Urothelium cell line (cell line): ENCODE results near the gene ZNF678.
"Not testable (repeated sequence)": the region's sequence is repeated elsewhere in the genome, so short reads cannot be mapped to it uniquely, and the experiment has no call there.

Source experiments
- DNase-seq: peaks from one replicate; pipeline ENCODE4 v3.0.0; 2011; ENCODE audit warnings: low spot score, mixed read lengths
- FAIRE-seq: peaks from 2 replicates; lab custom pipeline; 2011; peaks lifted over from hg19 to GRCh38; lab: Jason Lieb, UNC

Gene ZNF678

GRCh38 chr1:227549892-227550291 lies 13.5 kb upstream of the ZNF678 start:
- DNase-seq = no peak
- no peak for FAIRE-seq

GRCh38 chr1:227551881-227552280 lies 11.5 kb upstream of the ZNF678 start:
- DNase-seq, FAIRE-seq: not testable (repeated sequence)

DNA sequence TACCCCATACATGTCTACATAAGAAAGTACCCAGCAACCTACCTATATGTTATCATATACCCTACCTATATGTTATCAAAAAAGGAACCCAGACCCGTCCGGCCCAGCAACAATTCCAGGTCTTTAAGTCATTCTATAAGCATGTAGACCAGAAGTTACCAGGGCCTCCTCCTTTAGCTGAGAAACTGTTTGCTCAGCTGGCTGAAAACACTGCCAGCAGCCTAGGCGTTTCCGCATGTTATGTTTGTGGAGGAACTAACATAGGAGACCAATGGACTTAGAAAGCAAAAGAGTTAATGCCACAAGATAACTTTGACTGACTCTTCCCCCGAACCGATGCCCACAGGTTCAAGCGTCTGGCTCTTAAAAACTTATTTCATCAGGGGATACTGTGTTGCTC lies 7.1 kb upstream of the ZNF678 start:
- FAIRE-seq (no peak), DNase-seq (no peak)

DNA sequence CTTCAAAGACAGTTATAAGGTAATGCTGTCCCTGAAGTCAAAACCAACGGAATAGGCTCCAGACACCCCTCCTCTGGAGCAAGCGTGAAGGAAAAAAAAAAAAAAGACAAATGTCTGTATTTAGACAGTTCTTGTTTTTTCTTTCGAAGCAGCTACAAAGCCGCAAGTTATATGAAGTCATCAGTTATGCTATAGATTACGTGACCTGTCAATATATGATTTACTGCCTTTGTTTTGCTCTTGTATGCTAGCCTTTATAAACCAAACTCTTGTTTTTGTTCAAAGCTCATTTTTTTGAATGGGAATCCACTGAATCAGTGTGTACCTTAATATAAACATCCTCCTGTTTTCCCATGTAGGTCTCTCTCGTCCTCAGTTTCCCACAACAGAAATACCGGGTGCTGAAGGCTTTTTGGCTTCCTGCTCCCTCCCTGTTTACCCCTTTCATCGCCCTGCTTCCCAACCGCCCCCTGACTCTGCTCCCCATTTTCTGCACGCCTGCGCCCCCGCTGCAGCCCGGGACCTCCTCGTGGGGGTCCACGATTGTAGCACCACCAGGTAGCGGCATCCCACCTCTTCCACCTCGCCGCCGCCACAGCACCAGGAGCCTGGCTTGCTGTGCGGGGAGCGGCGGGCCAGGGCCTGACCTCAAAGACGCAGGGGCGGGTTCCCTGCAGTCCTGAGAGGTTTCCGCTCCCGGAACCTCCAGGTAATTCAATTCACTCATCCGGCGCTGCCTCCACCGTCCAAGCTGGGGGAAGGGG lies 5.2 kb upstream of the ZNF678 start:
- FAIRE-seq (no peak), DNase-seq (no peak)

GRCh38 chr1:227558732-227559262 lies 4.6 kb upstream of the ZNF678 start:
- DNase-seq = no peak
- no peak for FAIRE-seq

DNA sequence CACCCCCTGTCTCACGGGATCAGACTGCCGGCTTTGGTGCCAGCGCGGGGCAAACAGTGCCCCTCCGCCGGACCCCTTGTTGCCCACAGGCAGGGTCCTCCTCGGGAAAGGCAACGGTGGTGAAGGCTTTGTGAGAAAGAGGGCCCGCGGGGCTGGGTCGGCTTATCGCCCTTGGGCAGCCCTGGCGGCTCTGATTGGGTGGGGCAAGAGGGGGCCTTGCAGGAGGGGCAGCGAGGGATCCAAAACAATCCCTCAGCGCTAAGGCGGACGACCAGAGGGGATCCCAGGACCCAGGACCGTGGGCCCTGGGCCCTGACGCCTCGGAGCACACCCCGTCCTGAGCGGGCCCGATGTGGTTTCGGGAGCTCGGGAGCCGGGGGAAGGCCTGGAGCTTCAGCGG lies 3.9 kb upstream of the ZNF678 start:
- FAIRE-seq (no peak), DNase-seq (no peak)

DNA sequence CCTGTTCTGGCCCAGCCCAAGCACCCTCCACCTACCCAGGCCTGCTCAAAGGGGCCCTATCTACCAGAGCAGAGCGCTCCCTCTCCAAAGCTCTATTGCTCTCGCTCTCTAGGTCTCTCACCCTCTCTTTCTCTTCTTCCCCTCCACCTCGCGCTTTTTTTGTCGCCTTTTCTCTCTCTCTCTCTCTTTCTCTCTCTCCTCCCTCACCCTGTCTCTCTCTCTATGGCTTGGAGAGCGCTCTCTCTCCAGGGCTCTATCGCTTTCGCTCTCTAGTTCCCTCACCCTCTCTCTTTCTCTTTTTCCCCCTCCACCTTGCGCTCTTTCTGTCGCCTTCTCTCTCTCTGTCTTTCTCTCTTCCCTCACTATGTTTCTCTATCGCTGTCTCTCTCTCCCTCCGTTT lies 3.4 kb upstream of the ZNF678 start:
- FAIRE-seq (no peak), DNase-seq (no peak)

DNA sequence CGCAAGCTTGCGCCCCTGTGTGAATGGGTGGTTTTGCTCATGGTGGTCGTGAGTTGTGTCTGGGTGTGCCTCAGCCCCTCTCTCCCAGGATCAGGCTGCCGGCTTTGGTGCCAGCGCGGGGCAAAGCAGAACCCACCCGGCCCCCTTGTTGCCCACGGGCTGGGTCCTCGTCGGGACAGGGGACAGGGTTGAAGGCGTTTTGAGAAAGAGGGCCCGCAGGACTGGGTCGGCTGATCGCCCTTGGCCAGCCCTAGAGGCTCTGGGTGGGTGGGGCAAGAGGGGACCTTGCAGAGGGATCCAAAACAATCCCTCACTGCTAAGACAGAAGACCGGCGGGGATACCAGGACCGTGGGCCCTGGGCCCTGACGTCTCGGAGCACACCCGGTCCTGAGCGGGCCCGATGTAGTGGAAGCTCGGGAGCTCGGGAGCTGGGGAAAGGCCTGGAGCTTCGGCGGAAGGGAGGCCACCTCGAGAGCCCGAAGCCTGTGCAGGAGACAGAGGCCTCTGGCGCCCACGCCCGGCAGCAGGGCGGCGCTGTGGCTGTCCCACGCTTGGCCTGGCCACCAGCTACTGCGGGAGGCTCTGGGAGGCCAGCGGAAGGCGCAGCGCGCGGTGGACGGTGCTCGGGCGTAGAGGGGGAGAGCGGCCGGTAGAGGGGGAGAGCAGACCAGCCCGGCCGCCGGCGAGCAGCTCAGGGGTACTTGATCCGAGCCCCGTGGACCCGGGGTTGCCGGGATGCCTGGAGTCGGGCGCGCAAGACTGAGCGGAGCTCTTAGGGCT lies 2.8 kb upstream of the ZNF678 start:
- FAIRE-seq = no peak
- no peak for DNase-seq

- no peak for DNase-seq
- no peak for FAIRE-seq
These were observed 2.0 kb upstream of the ZNF678 start for GRCh38 chr1:227561241-227561907.

- FAIRE-seq = no peak
- no peak for DNase-seq
These were observed 1.3 kb upstream of the ZNF678 start for GRCh38 chr1:227562037-227562436.

GRCh38 chr1:227562933-227563323 lies 428 bp upstream of the ZNF678 start:
- DNase-seq = no peak
- FAIRE-seq = no peak

DNA sequence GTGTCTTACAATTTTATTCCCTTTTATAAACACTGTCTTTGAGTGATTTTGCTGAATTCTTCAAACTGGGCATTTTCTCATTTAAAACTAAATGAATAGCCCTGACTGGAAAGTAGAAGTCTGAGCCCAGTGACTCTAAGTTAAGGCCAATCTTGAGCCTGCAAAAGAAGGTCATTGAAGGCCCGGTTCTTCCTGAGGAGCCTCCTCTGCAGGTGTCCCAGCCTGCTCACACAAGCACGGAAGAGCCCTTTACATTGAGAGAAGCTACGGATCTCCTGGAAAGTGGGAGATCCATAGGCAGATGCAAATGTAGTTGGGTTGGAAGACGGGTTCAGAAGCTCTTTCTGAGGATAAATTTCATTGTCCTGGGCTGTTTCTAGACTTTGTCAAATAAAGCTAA lies 3.9 kb downstream of the ZNF678 start:
- DNase-seq = no peak
- FAIRE-seq = no peak

DNA sequence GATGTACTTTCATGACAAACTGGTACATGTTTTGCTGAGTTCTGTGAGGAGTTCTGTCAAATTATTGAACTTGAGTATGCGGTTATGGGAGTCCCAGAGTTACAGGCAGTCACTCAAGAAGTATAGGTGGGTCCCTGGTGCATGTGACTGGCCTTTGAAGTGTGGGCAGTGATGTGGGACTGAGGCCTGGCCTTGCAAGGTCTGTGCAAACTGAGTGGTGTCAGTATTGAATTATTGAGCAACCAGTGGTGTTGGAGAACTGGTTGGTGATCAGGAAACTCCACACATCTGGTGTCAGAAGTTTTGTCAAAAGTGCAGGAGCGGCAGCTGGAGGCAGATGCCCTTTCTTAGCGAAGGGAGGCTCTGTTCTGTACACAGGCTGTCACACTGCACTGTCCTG lies 5.2 kb downstream of the ZNF678 start:
- FAIRE-seq = no peak
- no peak for DNase-seq

- no peak for DNase-seq
- no peak for FAIRE-seq
These were observed 9.4 kb downstream of the ZNF678 start for GRCh38 chr1:227572752-227573151.

DNA sequence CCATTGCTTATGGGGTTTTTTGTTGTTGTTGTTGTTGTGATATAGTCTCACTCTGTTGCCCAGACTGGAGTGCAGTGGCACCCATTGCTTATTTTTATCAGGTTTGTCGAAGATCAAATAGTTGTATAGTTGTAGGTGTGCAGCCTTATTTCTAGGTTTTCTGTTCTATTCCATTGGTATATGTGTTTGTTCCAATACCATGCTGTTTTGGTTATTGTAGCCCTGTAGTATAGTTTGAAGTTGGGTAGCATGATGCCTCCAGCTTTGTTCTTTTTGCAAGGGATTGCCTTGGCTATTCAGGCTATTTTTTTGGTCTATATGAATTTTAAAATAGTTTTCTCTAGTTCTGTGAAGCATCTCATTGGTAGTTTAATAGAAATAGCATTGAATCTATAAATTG lies 11.6 kb downstream of the ZNF678 start:
- DNase-seq (no peak), FAIRE-seq (no peak)

DNA sequence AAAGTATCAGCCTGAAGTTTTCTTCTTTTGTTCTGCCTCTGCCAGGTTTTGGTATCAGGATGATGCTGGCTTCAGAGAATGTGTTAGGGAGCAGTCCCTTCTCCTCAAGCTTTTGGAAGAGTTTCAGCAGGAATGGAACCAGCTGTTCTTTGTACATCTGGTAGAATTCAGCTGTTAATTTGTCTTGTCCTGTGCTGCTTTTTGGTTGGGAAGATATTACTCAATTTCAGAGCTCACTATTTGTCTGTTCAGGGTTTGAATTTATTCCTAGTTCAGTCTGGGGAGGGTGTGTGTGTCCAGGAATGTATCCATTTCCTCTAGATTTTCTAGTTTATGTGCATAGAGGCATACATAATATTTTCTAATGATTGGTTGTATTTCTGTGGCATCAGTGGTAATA lies 12.8 kb downstream of the ZNF678 start:
- FAIRE-seq = no peak
- no peak for DNase-seq

DNA sequence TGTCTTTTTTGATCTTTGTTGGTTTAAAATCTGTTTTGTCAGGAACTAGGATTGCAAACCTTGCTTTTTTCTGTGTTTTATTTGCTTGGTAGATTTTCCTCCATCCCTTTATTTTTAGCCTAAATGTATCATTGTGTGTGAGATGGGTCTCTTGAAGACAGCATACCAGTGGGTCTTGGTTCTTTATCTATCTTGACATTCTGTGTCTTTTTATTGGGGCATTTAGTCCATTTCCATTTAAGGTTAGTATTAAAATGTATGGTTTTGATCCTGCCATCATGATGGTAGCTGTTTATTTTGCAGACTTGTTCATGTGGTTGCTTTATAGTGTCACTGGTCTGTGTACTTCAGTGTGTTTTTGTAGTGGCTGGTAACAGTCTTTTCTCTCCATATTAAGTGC lies 14.1 kb downstream of the ZNF678 start:
- no peak for FAIRE-seq

DNA sequence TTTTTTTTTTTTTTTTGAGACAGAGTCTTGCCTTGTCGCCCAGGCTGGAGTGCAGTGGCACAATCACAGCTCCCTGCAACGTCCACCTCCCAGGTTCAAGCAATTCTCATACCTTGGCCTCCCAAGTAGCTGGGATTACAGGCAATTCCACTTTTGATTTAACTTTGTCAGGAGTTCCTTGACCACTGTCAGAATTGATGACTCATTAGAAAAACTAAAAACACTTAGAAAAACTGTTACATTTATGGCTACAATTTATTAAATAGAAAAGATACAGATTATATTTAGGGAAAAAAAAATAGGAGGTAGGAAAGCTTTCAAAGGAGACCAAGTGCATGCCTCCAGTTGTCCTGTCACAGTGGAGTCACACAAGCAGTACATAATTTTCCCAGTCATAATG lies 20.0 kb downstream of the ZNF678 start:
- no peak for DNase-seq
- no peak for FAIRE-seq

More for the DNA sequence above, 14.1 kb downstream of the ZNF678 start:
- DNase-seq = no peak

DNA sequence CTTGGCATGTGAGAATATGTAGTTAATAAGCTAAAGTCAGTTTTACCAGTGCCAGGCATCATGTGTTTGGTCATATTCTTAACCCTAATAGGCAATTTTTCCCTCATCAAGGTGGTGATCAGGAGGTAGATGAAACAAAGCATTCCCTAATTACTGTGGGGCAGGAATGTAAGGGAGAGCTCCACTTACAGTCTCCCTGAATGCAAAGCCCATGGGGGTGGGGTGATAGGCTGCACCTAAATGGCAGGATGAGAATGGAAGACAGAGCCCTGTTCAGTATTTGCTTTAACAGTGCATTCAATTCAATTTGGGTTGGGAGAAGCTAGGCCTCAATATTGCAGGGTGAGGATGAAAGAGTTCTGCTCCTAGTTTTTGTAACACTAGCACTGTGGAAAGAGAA lies 23.4 kb downstream of the ZNF678 start:
- DNase-seq (no peak), FAIRE-seq (no peak)

DNA sequence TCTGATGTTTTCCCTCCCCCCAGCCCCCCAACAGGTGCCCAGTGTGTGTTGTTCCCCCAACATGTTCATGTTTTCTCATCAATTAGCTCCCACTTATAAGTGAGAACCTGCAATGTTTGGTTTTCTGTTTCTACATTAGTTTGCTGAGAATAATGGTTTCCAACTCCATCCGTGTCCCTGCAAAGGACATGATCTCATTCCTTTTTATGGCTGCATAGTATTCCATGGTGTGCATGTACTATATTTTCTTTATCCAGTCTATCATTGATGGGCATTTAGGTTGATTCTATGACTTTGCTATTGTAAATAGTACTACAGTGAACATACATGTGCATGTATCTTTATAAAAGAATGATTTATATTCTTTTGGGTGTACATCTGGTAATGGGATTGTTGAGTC lies 24.6 kb downstream of the ZNF678 start:
- no peak for DNase-seq
- FAIRE-seq = no peak

- not testable (repeated sequence) for FAIRE-seq, DNase-seq
These were observed 25.4 kb downstream of the ZNF678 start for GRCh38 chr1:227588769-227589168.
